Subcutaneous adipose tissue (tissue), 4 donors: ENCODE measurements around the gene FBH1. TPM values are rescaled to one million over a fixed set of nuclear protein-coding genes. Genes with fewer than 3 reads are reported as not detected.

Experiments used
- CTCF ChIP-seq: fragments of 450-650 bp; IDR thresholded peaks from one replicate; pipeline ENCODE4 v1.5.1; 2016; ENCODE audit warnings: low read depth, mild to moderate bottlenecking, control low read depth, antibody characterized with exemption, moderate library complexity
- total RNA-seq, 4 donors: library from RNA; depleted of rRNA; stranded (reverse); fragments of >200 nt; gene quantifications; one replicate each; pipeline ENCODE4 v1.1.0, GENCODE V29; 2016

FBH1 gene
- total RNA-seq, 4 donors from 2014 or later = 68.2 to 113 (median 75.7) TPM

- no peak for TF ChIP-seq CTCF
These were observed 33.9 kb upstream of the FBH1 start for GRCh38 chr10:5855979-5856700.

- TF ChIP-seq CTCF = no peak
These were observed 33.4 kb upstream of the FBH1 start for GRCh38 chr10:5856701-5857004.

- TF ChIP-seq CTCF = no peak
These were observed 31.2 kb upstream of the FBH1 start for GRCh38 chr10:5858811-5859210.

- no peak for TF ChIP-seq CTCF
These were observed 30.0 kb upstream of the FBH1 start for GRCh38 chr10:5860066-5860465.

- no peak for TF ChIP-seq CTCF
These were observed 27.6 kb upstream of the FBH1 start for GRCh38 chr10:5862360-5862961.

- no peak for TF ChIP-seq CTCF
These were observed 20.9 kb upstream of the FBH1 start for GRCh38 chr10:5869156-5869555.

GRCh38 chr10:5871596-5871995, 18.4 kb upstream of the FBH1 start:
- TF ChIP-seq CTCF = no peak
